Natural killer cell treated with Interleukin-12 subunit alpha and Interleukin-12 subunit beta and Interleukin-15 and Interleukin-18, amount 100 ng/mL, for 72 hours (primary cell): ENCODE results near the gene RCAN1. TPM values are rescaled to one million over a fixed set of nuclear protein-coding genes. Genes with fewer than 3 reads are reported as not detected.

Source experiments
- ATAC-seq, 2 donors: fragments of 150-1000 bp; cut with Tn5 transposase in 1 of 2; sonication (Bioruptor Pico), chemical (Tn5 transposase) in 1 of 2; 2 replicates each; pipeline ENCODE4 v1.10.0; 2021
- DNase-seq: peaks from one replicate; pipeline ENCODE4 v3.0.0; 2022; ENCODE audit warnings: low spot score
- H3K27ac Mint-ChIP-seq, 2 donors: 1 replicate in 1 of 2; 2 replicates in 1 of 2; pipeline ENCODE4 v1.8.0; 2022; ENCODE audit warnings: mixed read lengths in 2 of 2, mild to moderate bottlenecking in 1 of 2, moderate library complexity in 1 of 2
- H3K27me3 Mint-ChIP-seq, 2 donors: 1 replicate in 1 of 2; 2 replicates in 1 of 2; pipeline ENCODE4 v1.8.0; 2022; ENCODE audit warnings: mixed read lengths in 2 of 2
- H3K36me3 Mint-ChIP-seq: one replicate; pipeline ENCODE4 v1.8.0; 2022; ENCODE audit warnings: mixed read lengths
- H3K4me1 Mint-ChIP-seq, 2 donors: 1 replicate in 1 of 2; 2 replicates in 1 of 2; pipeline ENCODE4 v1.8.0; 2022; ENCODE audit warnings: low read depth in 2 of 2, mixed read lengths in 2 of 2, mild to moderate bottlenecking in 1 of 2
- H3K4me3 Mint-ChIP-seq: one replicate; pipeline ENCODE4 v1.8.0; 2022; ENCODE audit warnings: mixed read lengths
- H3K9me3 Mint-ChIP-seq: 2 replicates; pipeline ENCODE4 v1.8.0; 2022; ENCODE audit warnings: mixed read lengths
- total RNA-seq, 2 donors: library from RNA; stranded (reverse); gene quantifications; one replicate each; pipeline ENCODE4 v1.2.3, GENCODE V29; 2022

The RCAN1 gene
- total RNA-seq, 2 donors from 2014 or later: 10.1 to 11.5 TPM

DNA sequence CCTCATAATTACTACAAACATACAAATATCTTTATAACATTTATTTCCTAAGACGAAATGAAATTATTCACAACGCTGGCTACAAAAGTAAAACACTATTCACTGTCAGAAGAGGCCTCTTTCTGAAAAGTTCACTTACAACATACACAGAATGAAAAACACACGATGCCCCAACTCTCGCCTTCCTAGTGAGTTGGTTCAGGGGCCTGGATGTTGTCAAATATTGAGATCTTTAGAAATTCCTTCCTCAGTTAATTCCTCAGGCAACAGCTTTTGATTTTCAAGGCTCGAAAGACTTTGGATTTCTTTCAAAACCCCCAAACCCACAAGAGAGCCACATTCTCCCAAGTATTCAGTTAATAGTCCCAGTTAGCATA lies 88.7 kb downstream of the RCAN1 start:
- Mint-ChIP-seq H3K9me3 (peaks cover 3% of the 10 kb centered on the region), H3K27me3 (no peaks in the 10 kb centered on the region), H3K27ac (peak overlapping the region; percentile 44 to 76), H3K4me3 (peak overlapping the region; percentile 72), H3K36me3 (no peaks in the 10 kb centered on the region), H3K4me1 (peaks cover 20 to 22% of the 10 kb centered on the region in 2 donors)
- DNase-seq (no peak), ATAC-seq (no peak)

DNA sequence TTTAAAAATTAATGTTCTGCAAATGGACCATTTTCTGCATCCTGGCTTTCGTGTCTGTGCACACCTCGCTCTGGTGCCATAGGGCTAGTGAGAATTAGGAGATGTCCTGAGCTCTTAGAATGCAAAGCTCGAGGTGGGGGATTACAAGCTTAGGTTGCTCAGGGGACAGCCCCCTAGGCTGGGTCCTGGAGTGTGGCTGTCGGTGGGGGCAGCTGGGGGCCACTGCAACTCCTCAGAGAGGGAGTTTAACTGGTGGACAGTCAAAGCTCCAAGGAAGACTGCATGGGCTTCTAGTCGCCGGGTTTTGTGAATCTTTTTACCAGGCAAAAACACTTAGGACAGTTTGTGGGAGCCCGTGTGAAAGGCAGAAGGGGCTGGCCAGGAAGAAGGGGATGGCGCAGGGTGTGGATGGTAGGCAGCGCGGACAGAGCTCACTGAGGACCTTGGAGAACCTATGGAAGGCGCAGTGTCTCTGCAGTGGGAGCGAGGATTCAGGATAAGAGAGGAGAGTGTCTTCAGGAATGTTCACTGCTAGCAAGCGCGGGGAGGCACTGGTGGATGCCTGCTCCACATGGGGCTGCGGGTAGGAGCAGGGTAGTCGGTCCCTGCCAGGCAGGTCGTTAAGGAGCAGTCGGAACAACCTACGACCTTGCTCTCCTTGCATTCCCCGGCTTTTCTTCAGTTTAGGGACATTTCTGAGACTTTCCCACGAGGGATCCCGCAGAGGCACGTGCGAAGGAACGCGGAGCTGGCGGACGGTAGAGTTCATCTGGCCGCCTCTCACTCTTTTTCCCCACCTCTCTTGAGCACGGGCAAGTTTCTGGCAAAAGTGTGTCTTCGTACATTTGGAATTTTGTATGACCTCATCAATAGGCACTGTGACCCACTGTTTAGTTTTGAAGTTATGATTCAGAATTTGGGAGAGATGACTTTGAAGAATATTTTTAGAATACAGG lies 90.0 kb downstream of the RCAN1 start:
- DNase-seq (no peak), ATAC-seq (no peak)
- no peaks in the 10 kb centered on the region for H3K27me3 Mint-ChIP-seq
- H3K4me1 Mint-ChIP-seq: peaks cover 14 to 16% of the 10 kb centered on the region in 2 donors
- no peak overlapping the region for H3K4me3 Mint-ChIP-seq
- H3K36me3 Mint-ChIP-seq: no peaks in the 10 kb centered on the region
- H3K9me3 Mint-ChIP-seq: peaks cover 2% of the 10 kb centered on the region
- H3K27ac Mint-ChIP-seq: peak overlapping the region in 1 of 2 donors; percentile 5

DNA sequence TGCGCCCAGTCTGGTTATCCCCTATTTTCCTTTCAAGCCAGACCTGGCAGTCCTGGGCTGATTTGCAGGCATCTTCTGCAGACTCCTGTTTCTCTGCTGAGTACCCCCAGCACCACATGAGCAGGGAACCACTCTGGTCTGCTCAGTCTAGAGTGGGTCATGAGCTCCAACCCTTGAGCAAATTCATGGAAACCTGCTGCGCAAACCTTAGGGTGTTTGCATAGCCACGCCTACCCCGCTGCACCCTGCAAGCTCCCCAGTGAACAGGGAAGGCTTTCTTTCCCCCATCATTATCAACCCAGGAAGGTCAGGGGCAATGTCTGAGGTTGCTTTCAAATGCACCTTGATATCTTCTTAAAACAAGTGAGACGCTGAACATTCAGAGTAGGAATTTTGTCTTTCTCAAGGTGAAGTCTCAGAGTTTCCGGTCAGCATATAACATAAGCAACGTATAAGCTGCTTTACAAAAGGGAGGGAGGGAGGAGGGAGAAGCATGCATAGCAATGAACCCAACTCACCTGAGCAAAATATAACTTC lies 91.8 kb downstream of the RCAN1 start:
- no peaks in the 10 kb centered on the region for H3K27me3 Mint-ChIP-seq
- no peaks in the 10 kb centered on the region for H3K9me3 Mint-ChIP-seq
- H3K27ac Mint-ChIP-seq: no peak overlapping the region

DNA sequence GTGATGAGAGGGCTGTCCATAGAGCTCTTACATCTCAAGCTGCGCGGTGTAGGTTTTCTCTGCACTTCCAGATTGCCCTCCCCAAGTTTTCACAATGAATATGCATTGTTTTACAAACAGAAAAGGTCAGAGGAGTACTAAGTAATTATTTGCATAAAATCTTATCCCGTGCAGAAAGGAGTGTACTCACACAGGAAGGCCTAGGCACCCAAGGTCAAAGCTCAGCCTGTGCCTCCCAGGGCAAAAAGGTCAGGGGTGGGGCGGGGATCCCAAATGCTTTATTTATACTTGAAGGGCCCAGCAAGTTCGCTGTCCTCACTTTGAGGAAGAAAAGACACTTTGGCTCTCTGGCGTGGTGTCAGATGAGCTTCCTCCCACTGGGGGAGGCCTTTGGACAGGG lies 92.6 kb downstream of the RCAN1 start:
- Mint-ChIP-seq H3K4me3 (no peak overlapping the region), H3K9me3 (no peaks in the 10 kb centered on the region), H3K4me1 (peaks cover 21 to 23% of the 10 kb centered on the region in 2 donors), H3K27ac (peak overlapping the region in 1 of 2 donors; percentile 45), H3K27me3 (no peaks in the 10 kb centered on the region), H3K36me3 (no peaks in the 10 kb centered on the region)
- DNase-seq: no peak
- no peak for ATAC-seq

More for the DNA sequence above, 91.8 kb downstream of the RCAN1 start:
- ATAC-seq (no peak), DNase-seq (no peak)
- Mint-ChIP-seq H3K36me3 (no peaks in the 10 kb centered on the region), H3K4me3 (no peak overlapping the region), H3K4me1 (peaks cover 13 to 15% of the 10 kb centered on the region in 2 donors)

DNA sequence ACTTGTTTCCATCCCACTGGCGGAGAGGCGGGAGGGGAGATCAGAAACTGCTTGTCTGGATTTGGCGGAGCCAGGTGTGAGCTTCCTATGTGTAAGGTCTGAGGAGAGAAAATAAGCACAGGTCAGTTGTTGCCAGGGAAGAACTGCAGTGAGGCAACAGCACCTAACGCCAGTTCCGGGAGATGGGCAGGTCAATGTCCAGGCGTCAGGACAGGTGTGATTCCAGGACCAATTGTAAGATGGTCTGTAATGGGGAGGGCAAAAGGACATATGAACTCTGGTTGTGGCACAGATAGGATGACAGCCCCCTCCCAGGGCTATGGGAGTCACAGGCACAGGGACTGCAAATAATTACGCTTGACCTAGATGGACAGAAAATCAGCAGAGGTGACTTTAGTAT lies 93.4 kb downstream of the RCAN1 start:
- H3K4me3 Mint-ChIP-seq: no peak overlapping the region
- no peak for DNase-seq
- H3K27me3 Mint-ChIP-seq: no peaks in the 10 kb centered on the region
- H3K4me1 Mint-ChIP-seq: peaks cover 20 to 21% of the 10 kb centered on the region in 2 donors
- no peaks in the 10 kb centered on the region for H3K36me3 Mint-ChIP-seq
- peak overlapping the region in 1 of 2 donors; percentile 45 for H3K27ac Mint-ChIP-seq
- H3K9me3 Mint-ChIP-seq: no peaks in the 10 kb centered on the region
- ATAC-seq: no peak

DNA sequence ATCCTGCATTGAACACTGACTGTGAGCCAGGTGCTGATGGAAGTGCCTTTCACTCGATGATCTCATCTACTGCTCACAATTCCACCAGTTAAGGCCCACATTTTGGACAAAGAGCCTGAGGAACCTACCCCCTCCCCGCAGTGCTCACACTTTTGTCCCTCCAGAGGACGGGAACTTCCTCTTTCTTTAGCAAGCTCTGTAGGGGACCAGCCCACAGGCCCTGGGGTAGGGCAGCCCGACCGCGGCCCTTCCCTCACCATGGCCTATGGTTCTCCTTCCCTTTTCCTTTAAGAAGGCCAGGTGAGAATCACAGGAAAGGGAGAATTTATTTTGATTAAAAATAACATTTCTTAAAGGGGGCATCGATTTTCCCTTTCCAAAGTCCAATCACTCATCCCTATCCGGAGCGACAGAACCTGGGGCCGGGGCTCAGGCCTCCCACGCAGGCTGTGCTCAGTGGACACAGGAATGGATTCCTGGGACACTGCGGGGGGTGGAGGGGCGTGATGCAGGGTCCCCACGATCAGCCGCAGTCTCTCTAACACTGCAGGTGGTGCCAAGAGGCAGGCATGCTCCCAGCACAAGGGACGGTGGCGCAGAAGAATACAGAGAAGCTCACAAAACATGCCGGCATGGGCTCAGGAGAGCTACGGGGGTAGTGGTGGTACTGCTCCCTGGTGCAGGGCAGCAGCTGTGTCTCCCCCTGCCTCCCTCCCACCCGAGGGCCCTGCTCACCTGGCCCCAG lies 94.0 kb downstream of the RCAN1 start:
- H3K4me1 Mint-ChIP-seq: peaks cover 14 to 17% of the 10 kb centered on the region in 2 donors
- no peak for DNase-seq
- no peak for ATAC-seq
- no peaks in the 10 kb centered on the region for H3K9me3 Mint-ChIP-seq
- no peaks in the 10 kb centered on the region for H3K27me3 Mint-ChIP-seq
- H3K27ac Mint-ChIP-seq: peak overlapping the region in 1 of 2 donors; percentile 45
- H3K36me3 Mint-ChIP-seq: no peaks in the 10 kb centered on the region
- H3K4me3 Mint-ChIP-seq: no peak overlapping the region

DNA sequence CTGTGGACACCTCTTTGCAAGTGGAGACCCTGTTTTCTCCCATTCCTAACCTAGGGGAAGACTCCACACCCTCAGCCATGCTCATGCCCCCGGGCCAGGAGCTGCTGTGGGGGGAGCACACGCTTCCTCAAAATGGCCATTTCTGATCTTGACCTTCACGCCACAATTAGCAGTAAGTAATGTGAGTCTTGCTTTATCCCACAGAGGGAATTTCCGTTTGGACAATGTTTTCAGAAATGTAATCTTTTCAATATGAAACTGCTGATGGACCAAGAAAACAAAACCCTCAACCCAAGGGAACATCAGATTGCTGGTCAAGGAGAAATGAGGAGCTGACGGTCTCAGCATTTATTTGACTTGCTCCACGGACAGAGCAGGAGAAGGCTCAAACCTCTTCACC lies 94.6 kb downstream of the RCAN1 start:
- ATAC-seq: no peak
- no peaks in the 10 kb centered on the region for H3K27me3 Mint-ChIP-seq
- H3K4me3 Mint-ChIP-seq: no peak overlapping the region
- H3K9me3 Mint-ChIP-seq: no peaks in the 10 kb centered on the region
- no peak overlapping the region for H3K27ac Mint-ChIP-seq
- no peaks in the 10 kb centered on the region for H3K36me3 Mint-ChIP-seq
- no peak for DNase-seq
- peaks cover 14 to 17% of the 10 kb centered on the region in 2 donors for H3K4me1 Mint-ChIP-seq

DNA sequence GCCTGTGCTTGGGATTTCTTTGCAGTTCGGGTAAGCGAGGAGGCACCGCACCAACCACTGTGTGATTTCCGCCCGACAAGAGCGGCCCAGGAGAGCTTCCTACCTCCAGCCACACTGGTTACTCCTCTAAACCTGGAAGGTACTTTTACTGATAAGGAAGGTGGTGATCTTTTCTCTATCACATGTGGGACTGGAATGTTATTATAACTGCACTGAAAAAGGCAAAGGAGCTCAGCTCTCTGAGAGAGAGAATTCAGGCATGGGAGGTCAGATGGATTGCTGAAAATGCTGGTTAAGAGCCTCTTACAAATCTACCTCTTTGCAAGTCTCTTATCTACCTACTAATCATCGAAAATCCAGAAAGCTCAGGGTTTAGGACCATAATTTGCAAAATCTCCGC lies 95.2 kb downstream of the RCAN1 start:
- no peak overlapping the region for H3K27ac Mint-ChIP-seq
- peaks cover 14 to 17% of the 10 kb centered on the region in 2 donors for H3K4me1 Mint-ChIP-seq
- H3K4me3 Mint-ChIP-seq: no peak overlapping the region
- ATAC-seq (no peak), DNase-seq (no peak)
- no peaks in the 10 kb centered on the region for H3K27me3 Mint-ChIP-seq
- no peaks in the 10 kb centered on the region for H3K36me3 Mint-ChIP-seq
- H3K9me3 Mint-ChIP-seq: no peaks in the 10 kb centered on the region

DNA sequence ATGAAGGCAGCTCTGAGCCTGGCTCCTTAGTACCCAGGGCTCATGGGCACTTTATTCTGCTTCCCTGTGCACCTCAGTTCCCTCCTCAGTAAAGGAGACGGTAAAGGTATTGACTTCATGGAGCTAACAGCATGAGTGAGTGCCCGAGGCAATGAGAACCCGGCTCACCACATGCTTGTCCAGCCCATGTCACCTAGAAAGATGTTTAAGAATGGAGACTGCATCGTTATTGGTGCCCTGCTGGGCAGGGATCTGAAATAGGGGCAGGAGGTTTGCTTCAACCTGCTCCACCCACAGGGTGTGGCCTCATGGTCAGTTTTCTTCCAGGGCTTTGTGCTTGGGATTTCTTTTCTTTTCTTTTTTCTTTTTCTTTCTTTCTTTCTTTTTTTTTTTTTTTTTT lies 95.9 kb downstream of the RCAN1 start:
- ATAC-seq (no peak), DNase-seq (no peak)
- no peaks in the 10 kb centered on the region for H3K36me3 Mint-ChIP-seq
- no peaks in the 10 kb centered on the region for H3K27me3 Mint-ChIP-seq
- no peak overlapping the region for H3K4me3 Mint-ChIP-seq
- H3K4me1 Mint-ChIP-seq: peaks cover 14 to 17% of the 10 kb centered on the region in 2 donors
- no peaks in the 10 kb centered on the region for H3K9me3 Mint-ChIP-seq
- peak overlapping the region in 1 of 2 donors; percentile 50 for H3K27ac Mint-ChIP-seq

DNA sequence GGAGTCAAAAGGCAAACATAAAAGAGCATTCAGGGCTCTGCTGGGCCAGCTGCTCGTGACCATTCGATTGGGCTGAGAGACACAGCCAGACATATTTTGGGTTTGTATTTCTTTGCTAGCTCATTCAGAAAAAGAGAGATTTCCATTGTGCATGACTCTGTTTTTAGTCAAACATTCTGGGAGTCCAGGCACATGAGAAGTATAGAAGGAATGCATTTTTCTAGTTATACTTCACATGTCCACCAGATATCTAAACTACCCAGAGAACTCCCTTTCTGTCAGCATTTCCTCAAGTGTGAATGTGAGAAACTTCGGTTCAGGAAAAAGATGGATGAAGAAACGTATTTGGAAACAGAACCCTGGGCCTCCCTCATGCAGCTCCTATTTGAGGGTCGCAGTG lies 96.6 kb downstream of the RCAN1 start:
- Mint-ChIP-seq H3K27ac (peak overlapping the region in 1 of 2 donors; percentile 56), H3K4me1 (peaks cover 20% of the 10 kb centered on the region in 2 donors), H3K27me3 (no peaks in the 10 kb centered on the region), H3K9me3 (no peaks in the 10 kb centered on the region), H3K36me3 (no peaks in the 10 kb centered on the region), H3K4me3 (no peak overlapping the region)
- DNase-seq (no peak), ATAC-seq (no peak)

DNA sequence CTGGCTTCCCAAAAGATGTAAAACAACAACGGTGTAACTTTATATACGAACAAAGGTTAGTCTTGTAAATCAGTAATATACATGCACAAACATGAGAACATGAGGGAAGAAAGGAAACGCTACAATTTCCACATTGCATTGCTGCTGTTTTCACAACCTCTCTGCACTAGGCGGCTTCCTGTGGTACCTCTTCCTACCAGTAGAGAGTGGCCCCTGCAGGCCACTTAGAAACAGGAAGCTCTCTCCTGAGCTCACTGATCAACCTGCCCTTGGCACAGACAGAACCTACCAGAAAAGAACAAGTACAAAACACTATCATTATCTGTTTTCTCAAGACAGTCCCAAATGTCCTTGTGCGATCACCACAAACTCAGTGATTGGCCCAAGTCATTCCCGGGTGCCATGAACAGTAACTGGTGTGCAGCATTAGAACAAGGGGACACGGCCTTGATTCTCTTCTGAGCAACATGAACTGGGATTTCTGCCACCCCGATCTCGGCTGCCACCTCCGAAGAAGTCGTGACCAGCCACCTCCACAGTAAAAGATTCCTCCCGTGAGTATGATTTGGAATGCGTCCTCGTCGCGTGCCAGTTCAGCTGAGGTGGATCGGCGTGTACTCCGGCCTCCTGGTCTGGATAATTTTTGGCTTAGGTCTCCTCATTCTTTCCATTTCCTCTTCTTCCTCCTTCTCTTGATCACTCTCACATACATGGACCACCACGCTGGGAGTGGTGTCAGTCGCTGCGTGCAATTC lies 97.2 kb downstream of the RCAN1 start:
- H3K36me3 Mint-ChIP-seq: no peaks in the 10 kb centered on the region
- ATAC-seq (peak; percentile 86 to 87), DNase-seq (no peak)
- H3K4me3 Mint-ChIP-seq: peak overlapping the region; percentile 6
- peaks cover 26% of the 10 kb centered on the region in 2 donors for H3K4me1 Mint-ChIP-seq
- peak overlapping the region in 1 of 2 donors; percentile 56 for H3K27ac Mint-ChIP-seq
- H3K9me3 Mint-ChIP-seq: no peaks in the 10 kb centered on the region
- H3K27me3 Mint-ChIP-seq: no peaks in the 10 kb centered on the region

DNA sequence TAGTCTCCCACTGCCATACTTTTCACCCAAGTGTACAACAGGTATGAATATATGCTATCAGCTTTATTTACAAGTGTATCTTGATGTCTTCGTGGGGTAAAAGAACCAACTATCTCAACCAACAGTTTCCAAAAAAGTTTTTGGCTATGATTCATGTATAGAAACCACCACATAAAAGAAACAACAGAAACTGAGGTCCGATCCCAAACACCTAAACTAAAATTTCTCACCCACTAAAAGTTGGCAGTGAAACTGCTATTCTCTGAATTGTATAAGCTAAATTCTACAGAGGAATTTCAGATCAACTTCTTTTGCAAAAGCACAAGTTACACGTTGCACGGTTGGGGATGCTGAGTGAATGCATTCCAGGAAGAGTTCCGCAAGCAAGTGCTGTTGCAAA lies 97.9 kb downstream of the RCAN1 start:
- ATAC-seq (no peak), DNase-seq (no peak)
- Mint-ChIP-seq H3K4me1 (peaks cover 26 to 28% of the 10 kb centered on the region in 2 donors), H3K36me3 (no peaks in the 10 kb centered on the region), H3K9me3 (no peaks in the 10 kb centered on the region), H3K4me3 (peak overlapping the region; percentile 6), H3K27ac (peak overlapping the region in 1 of 2 donors; percentile 56), H3K27me3 (no peaks in the 10 kb centered on the region)

DNA sequence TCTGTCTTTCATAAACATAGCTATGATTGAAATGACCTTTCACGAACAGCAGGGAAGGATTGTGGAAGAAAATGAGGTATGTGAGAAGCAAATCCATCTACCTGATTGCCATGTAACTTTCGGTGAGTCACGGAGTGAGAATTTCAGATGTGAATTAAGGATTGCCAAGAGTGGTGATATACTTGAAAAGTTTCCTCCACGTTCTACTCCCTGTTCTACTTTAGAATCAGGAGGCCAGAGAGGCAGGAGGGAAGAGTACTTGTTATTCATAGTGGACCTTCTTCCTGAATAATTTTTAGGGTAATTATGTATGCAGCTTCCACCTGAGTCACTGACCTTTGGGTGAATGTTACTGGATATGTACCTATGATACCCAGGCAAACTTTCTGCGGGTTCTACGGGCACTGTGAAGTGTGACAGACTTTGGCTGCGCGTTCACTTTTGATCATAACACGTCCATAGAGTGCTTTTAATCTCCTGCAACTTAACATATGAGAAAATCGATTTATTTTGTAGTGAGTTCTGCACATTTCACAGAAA lies 100.3 kb downstream of the RCAN1 start:
- no peak for ATAC-seq
- Mint-ChIP-seq H3K36me3 (no peaks in the 10 kb centered on the region), H3K4me3 (no peak overlapping the region), H3K27ac (peak overlapping the region in 1 of 2 donors; percentile 36), H3K27me3 (peaks cover 0 to 5% of the 10 kb centered on the region in 2 donors), H3K9me3 (no peaks in the 10 kb centered on the region), H3K4me1 (peaks cover 31 to 32% of the 10 kb centered on the region in 2 donors)
- no peak for DNase-seq
